ENCODE data around the gene SMARCE1.

SMARCE1 gene

GRCh38 chr17:40647624-40648383 is at the start of gene SMARCE1:
Gene SMARCE1 (minus strand): TSS chr17:40647818. CDS start chr17:40645802, 2,016 bp downstream.
- Histone ChIP-seq H3K4me2 (ENCODE audit: low read depth, low read length) (peak within 1 kb of the TSS; percentile 94), H3K4me1 (ENCODE audit: low read length) (peaks cover 25% of the 10 kb centered on the region), H3K79me2 (ENCODE audit: low read length) (peaks cover 56% of the 10 kb centered on the region), H3K4me3 (ENCODE audit: low read length) (peak within 1 kb of the TSS; percentile 95), H3K36me3 (replicated peaks; ENCODE audit: insufficient read depth, low read length) (peaks cover 3% of the 10 kb centered on the region; the same call in 1 of the 2 replicates), H3K9ac (ENCODE audit: low read length) (peak within 1 kb of the TSS; percentile 97), H3K9me3 (replicated peaks; ENCODE audit: insufficient read depth, low read length) (no peaks in the 10 kb centered on the region), H3F3A (ENCODE audit: insufficient read depth, low read length) (peaks cover 9% of the 10 kb centered on the region; the same call in 1 of the 2 replicates), H3K9me2 (replicated peaks; ENCODE audit: insufficient read depth, low read length) (no peaks in the 10 kb centered on the region), H2AFZ (ENCODE audit: low read length) (peak within 1 kb of the TSS; percentile 79), H3K27ac (ENCODE audit: low read length) (peak within 1 kb of the TSS; percentile 93), H4K20me1 (ENCODE audit: insufficient read depth, low read length) (no peaks in the 10 kb centered on the region), H3K27me3 (replicated peaks; ENCODE audit: insufficient read depth, low read length) (no peaks in the 10 kb centered on the region)
- no peak for TF ChIP-seq CTCF (IDR thresholded peaks at IDR 0.05; ENCODE audit: low read length)
- TF ChIP-seq EZH2 (optimal IDR thresholded peaks at IDR 0.05; ENCODE audit: low read depth, low read length): no peak
- TF ChIP-seq EZH2phosphoT487 (IDR thresholded peaks at IDR 0.05; ENCODE audit: low read length): no peak
- DNase-seq: peak; percentile 74

- Histone ChIP-seq H2AFZ (ENCODE audit: low read length) (no peak overlapping the region), H3K79me2 (ENCODE audit: low read length) (no peaks in the 10 kb centered on the region), H3K27ac (ENCODE audit: low read length) (no peak overlapping the region), H3K36me3 (replicated peaks; ENCODE audit: insufficient read depth, low read length) (no peaks in the 10 kb centered on the region), H3K27me3 (replicated peaks; ENCODE audit: insufficient read depth, low read length) (no peaks in the 10 kb centered on the region), H3K9ac (ENCODE audit: low read length) (no peak overlapping the region), H3K9me2 (replicated peaks; ENCODE audit: insufficient read depth, low read length) (no peaks in the 10 kb centered on the region), H3K4me3 (ENCODE audit: low read length) (no peak overlapping the region), H4K20me1 (ENCODE audit: insufficient read depth, low read length) (no peaks in the 10 kb centered on the region), H3K4me1 (ENCODE audit: low read length) (no peaks in the 10 kb centered on the region), H3K4me2 (ENCODE audit: low read depth, low read length) (no peak overlapping the region), H3F3A (ENCODE audit: insufficient read depth, low read length) (no peaks in the 10 kb centered on the region), H3K9me3 (replicated peaks; ENCODE audit: insufficient read depth, low read length) (no peaks in the 10 kb centered on the region)
- TF ChIP-seq EZH2 (optimal IDR thresholded peaks at IDR 0.05; ENCODE audit: low read depth, low read length) (no peak), EZH2phosphoT487 (IDR thresholded peaks at IDR 0.05; ENCODE audit: low read length) (no peak), CTCF (IDR thresholded peaks at IDR 0.05; ENCODE audit: low read length) (no peak)
- DNase-seq: no peak
These were observed 49.7 kb upstream of the SMARCE1 start for GRCh38 chr17:40697297-40697696.

- Histone ChIP-seq H3K36me3 (replicated peaks; ENCODE audit: insufficient read depth, low read length) (no peaks in the 10 kb centered on the region), H3K27ac (ENCODE audit: low read length) (no peak overlapping the region), H3K4me3 (ENCODE audit: low read length) (no peak overlapping the region), H3K9me3 (replicated peaks; ENCODE audit: insufficient read depth, low read length) (no peaks in the 10 kb centered on the region), H3K27me3 (replicated peaks; ENCODE audit: insufficient read depth, low read length) (no peaks in the 10 kb centered on the region), H4K20me1 (ENCODE audit: insufficient read depth, low read length) (no peaks in the 10 kb centered on the region), H3K4me1 (ENCODE audit: low read length) (no peaks in the 10 kb centered on the region), H3K9me2 (replicated peaks; ENCODE audit: insufficient read depth, low read length) (no peaks in the 10 kb centered on the region), H2AFZ (ENCODE audit: low read length) (no peak overlapping the region), H3K79me2 (ENCODE audit: low read length) (no peaks in the 10 kb centered on the region), H3K4me2 (ENCODE audit: low read depth, low read length) (no peak overlapping the region), H3K9ac (ENCODE audit: low read length) (no peak overlapping the region), H3F3A (ENCODE audit: insufficient read depth, low read length) (no peaks in the 10 kb centered on the region)
- no peak for DNase-seq
- TF ChIP-seq EZH2 (optimal IDR thresholded peaks at IDR 0.05; ENCODE audit: low read depth, low read length): no peak
- no peak for TF ChIP-seq EZH2phosphoT487 (IDR thresholded peaks at IDR 0.05; ENCODE audit: low read length)
- TF ChIP-seq CTCF (IDR thresholded peaks at IDR 0.05; ENCODE audit: low read length): no peak
These were observed 49.0 kb upstream of the SMARCE1 start for GRCh38 chr17:40696651-40697072.

Data from MM.1S (cell line).